ENCODE measurements around the gene ZFP91. TPM values are rescaled to one million over a fixed set of nuclear protein-coding genes. Genes with fewer than 3 reads are reported as not detected.

Gene ZFP91
- total RNA-seq, 1 donor from 2014 or later: 44.0 TPM

- Mint-ChIP-seq H3K27ac (ENCODE audit: unreplicated experiment) (no peak overlapping the region), H3K36me3 (ENCODE audit: low read depth) (peaks cover 49% of the 10 kb centered on the region), H3K9me3 (ENCODE audit: low read depth) (no peaks in the 10 kb centered on the region), H3K4me3 (ENCODE audit: unreplicated experiment) (no peak overlapping the region), H3K27me3 (ENCODE audit: low read depth) (no peaks in the 10 kb centered on the region), H3K4me1 (ENCODE audit: low read depth) (peaks cover 16% of the 10 kb centered on the region)
- no peak for TF ChIP-seq CTCF (IDR thresholded peaks at IDR 0.05)
- no peak for DNase-seq (ENCODE audit: low spot score)
Measured at GRCh38 chr11:58615559-58615958, 36.7 kb downstream of the ZFP91 start.

DNA sequence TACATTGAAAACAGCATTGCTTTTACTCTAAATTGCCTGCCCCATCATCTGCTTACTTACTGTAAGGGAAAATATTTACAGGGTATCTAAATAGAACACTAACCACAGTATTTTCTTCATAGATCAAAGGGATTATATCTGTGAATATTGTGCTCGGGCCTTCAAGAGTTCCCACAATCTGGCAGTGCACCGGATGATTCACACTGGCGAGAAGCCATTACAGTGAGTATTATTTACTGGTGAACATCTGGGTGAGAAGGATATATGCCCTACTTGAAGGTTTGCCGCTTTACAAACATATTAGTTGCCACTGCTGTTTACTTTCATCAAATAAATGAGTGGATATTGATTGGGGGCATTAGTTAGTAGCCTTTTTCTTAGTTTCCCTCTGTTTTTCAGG, 37.7 kb downstream of the ZFP91 start:
- H3K4me1 Mint-ChIP-seq (ENCODE audit: low read depth): peaks cover 16% of the 10 kb centered on the region
- no peak overlapping the region for H3K4me3 Mint-ChIP-seq (ENCODE audit: unreplicated experiment)
- DNase-seq (ENCODE audit: low spot score): no peak
- peaks cover 46% of the 10 kb centered on the region for H3K36me3 Mint-ChIP-seq (ENCODE audit: low read depth)
- no peaks in the 10 kb centered on the region for H3K27me3 Mint-ChIP-seq (ENCODE audit: low read depth)
- no peaks in the 10 kb centered on the region for H3K9me3 Mint-ChIP-seq (ENCODE audit: low read depth)
- no peak for TF ChIP-seq CTCF (IDR thresholded peaks at IDR 0.05)
- no peak overlapping the region for H3K27ac Mint-ChIP-seq (ENCODE audit: unreplicated experiment)

- Mint-ChIP-seq H3K4me3 (ENCODE audit: unreplicated experiment) (no peak overlapping the region), H3K27ac (ENCODE audit: unreplicated experiment) (peak overlapping the region; percentile 8), H3K9me3 (ENCODE audit: low read depth) (no peaks in the 10 kb centered on the region), H3K27me3 (ENCODE audit: low read depth) (no peaks in the 10 kb centered on the region), H3K4me1 (ENCODE audit: low read depth) (peaks cover 20% of the 10 kb centered on the region), H3K36me3 (ENCODE audit: low read depth) (peaks cover 45% of the 10 kb centered on the region)
- no peak for DNase-seq (ENCODE audit: low spot score)
- TF ChIP-seq CTCF (IDR thresholded peaks at IDR 0.05): peak; percentile 29
Measured at GRCh38 chr11:58617976-58618557, 39.2 kb downstream of the ZFP91 start.

DNA sequence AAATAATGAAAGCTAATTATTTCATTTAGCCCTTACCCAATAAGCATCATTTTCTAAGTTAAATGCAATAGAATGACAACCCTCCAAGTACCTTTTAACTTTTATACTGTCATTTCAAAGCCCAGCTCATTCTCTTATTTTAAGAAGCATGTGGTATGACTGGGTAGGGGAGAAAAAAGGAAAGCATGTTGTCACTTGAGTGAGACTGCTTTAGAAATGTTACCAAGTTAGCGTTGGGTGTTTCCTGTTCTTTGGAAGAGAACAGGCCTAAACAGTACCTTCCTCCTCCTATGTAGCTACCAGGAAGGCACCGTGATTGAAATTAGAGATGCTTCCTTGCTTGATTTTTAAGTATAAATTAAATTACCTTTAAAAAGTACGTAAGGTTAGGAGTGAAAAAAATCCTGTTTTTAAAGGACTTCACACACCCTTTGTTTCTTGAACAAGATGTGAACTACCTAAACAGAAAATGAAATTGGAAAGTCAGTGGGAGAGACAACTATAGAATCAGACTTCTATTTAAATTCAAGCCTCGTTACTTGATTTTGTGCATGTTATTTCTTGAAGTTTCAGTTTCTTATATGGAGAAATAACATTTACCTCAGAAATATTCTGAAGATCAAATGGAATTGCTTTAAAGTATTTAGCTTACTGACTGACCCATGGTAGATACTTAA, 42.9 kb downstream of the ZFP91 start:
- Mint-ChIP-seq H3K27ac (ENCODE audit: unreplicated experiment) (no peak overlapping the region), H3K36me3 (ENCODE audit: low read depth) (peaks cover 46% of the 10 kb centered on the region), H3K4me1 (ENCODE audit: low read depth) (peaks cover 24% of the 10 kb centered on the region), H3K4me3 (ENCODE audit: unreplicated experiment) (no peak overlapping the region), H3K27me3 (ENCODE audit: low read depth) (no peaks in the 10 kb centered on the region), H3K9me3 (ENCODE audit: low read depth) (no peaks in the 10 kb centered on the region)
- no peak for DNase-seq (ENCODE audit: low spot score)
- TF ChIP-seq CTCF (IDR thresholded peaks at IDR 0.05): no peak

GRCh38 chr11:58622344-58622743, 43.5 kb downstream of the ZFP91 start, which contains the start of gene CNTF:
Gene CNTF (plus strand): TSS chr11:58622665. CDS start chr11:58622753, 88 bp downstream.
- Mint-ChIP-seq H3K27me3 (ENCODE audit: low read depth) (no peaks in the 10 kb centered on the region), H3K27ac (ENCODE audit: unreplicated experiment) (no peak within 1 kb of the TSS), H3K9me3 (ENCODE audit: low read depth) (no peaks in the 10 kb centered on the region), H3K4me1 (ENCODE audit: low read depth) (peaks cover 30% of the 10 kb centered on the region), H3K36me3 (ENCODE audit: low read depth) (peaks cover 44% of the 10 kb centered on the region), H3K4me3 (ENCODE audit: unreplicated experiment) (no peak within 1 kb of the TSS)
- DNase-seq (ENCODE audit: low spot score): no peak
- TF ChIP-seq CTCF (IDR thresholded peaks at IDR 0.05): no peak
